H1 (cell line): ENCODE results near the gene POLR2F. TPM values are rescaled to one million over a fixed set of nuclear protein-coding genes. Genes with fewer than 3 reads are reported as not detected.

ENCODE experiments used
- CTCF ChIA-PET: fragments of 300-600 bp; sonication (Branson Sonifier 250); formaldehyde crosslinking; loops from one replicate; lab custom pipeline; 2021; ENCODE audit not compliant: partially characterized antibody; lab: Charles Lee
- POLR2A ChIA-PET: fragments of 300-600 bp; sonication (Branson Sonifier 250); formaldehyde crosslinking; loops from one replicate; lab custom pipeline; 2021; ENCODE audit warnings: inconsistent platforms; ENCODE audit not compliant: partially characterized antibody; lab: Charles Lee
- DNase-seq, 2 experiments: peaks; one replicate each; pipeline versions ENCODE4 v3.0.0 to v3.0.0-alpha.2; 2010 to 2022; ENCODE audit warnings: low spot score in 2 of 2, low read depth in 1 of 2, mixed read lengths in 1 of 2
- FAIRE-seq: peaks from 2 replicates; lab custom pipeline; 2011; peaks lifted over from hg19 to GRCh38; lab: Jason Lieb, UNC
- H2AFZ ChIP-seq: 2 replicates; pipeline ENCODE4 v1.8.1; 2012; ENCODE audit warnings: low read length, inconsistent platforms
- H2AK5ac ChIP-seq: 2 replicates; pipeline ENCODE4 v1.6.1; 2013; ENCODE audit warnings: low read depth, low read length
- H2BK120ac ChIP-seq: replicated peaks from 2 replicates; pipeline ENCODE3; 2013; ENCODE audit warnings: low read depth, low read length, inconsistent platforms
- H2BK12ac ChIP-seq: 2 replicates; pipeline ENCODE4 v1.6.1; 2013; ENCODE audit warnings: low read depth, low read length
- H2BK15ac ChIP-seq: 2 replicates; pipeline ENCODE4 v1.6.1; 2013; ENCODE audit warnings: low read length
- H2BK20ac ChIP-seq: 2 replicates; pipeline ENCODE4 v1.6.1; 2013; ENCODE audit warnings: low read length
- H2BK5ac ChIP-seq: 2 replicates; pipeline ENCODE4 v1.6.1; 2013; ENCODE audit warnings: low read depth, low read length
- H3K14ac ChIP-seq: 2 replicates; pipeline ENCODE4 v1.6.1; 2013; ENCODE audit warnings: inconsistent platforms; ENCODE audit not compliant: insufficient read length
- H3K18ac ChIP-seq: 2 replicates; pipeline ENCODE4 v1.6.1; 2013; ENCODE audit warnings: low read length; ENCODE audit errors: extremely low read depth
- H3K23ac ChIP-seq: 2 replicates; pipeline ENCODE4 v1.6.1; 2013; ENCODE audit warnings: inconsistent platforms; ENCODE audit not compliant: insufficient read length
- H3K23me2 ChIP-seq: 2 replicates; pipeline ENCODE4 v1.6.1; 2013; ENCODE audit warnings: low read depth, low read length
- H3K27ac ChIP-seq: 2 replicates; pipeline ENCODE4 v1.6.1; 2011; ENCODE audit warnings: low read depth, low read length, inconsistent platforms
- H3K27me3 ChIP-seq, 4 experiments: replicated peaks in 1 of 4; 1 replicate in 1 of 4; 2 replicates in 3 of 4; pipeline versions ENCODE4 v1.6.1 to v1.8.1; 2011 to 2013; ENCODE audit warnings: low read length in 3 of 4, mild to moderate bottlenecking in 3 of 4, inconsistent platforms in 2 of 4, mixed read lengths in 2 of 4, moderate library complexity in 1 of 4; ENCODE audit not compliant: control insufficient read depth in 3 of 4, insufficient read depth in 3 of 4; ENCODE audit errors: extremely low read depth in 1 of 4
- H3K36me3 ChIP-seq, 4 experiments: 2 replicates each; pipeline versions ENCODE4 v1.6.1 to v1.8.1; 2011 to 2013; ENCODE audit warnings: mild to moderate bottlenecking in 4 of 4, low read length in 3 of 4, moderate library complexity in 2 of 4, control low read depth in 1 of 4, inconsistent platforms in 1 of 4; ENCODE audit not compliant: insufficient read depth in 4 of 4, control insufficient read depth in 2 of 4
- H3K4ac ChIP-seq: replicated peaks from 2 replicates; pipeline ENCODE3; 2013; ENCODE audit warnings: low read length, low read depth, mixed read lengths, inconsistent platforms; ENCODE audit not compliant: insufficient read length
- H3K4me1 ChIP-seq, 4 experiments: replicated peaks in 1 of 4; 1 replicate in 1 of 4; 2 replicates in 3 of 4; pipeline versions ENCODE4 v1.6.1 to v1.8.1; 2011 to 2013; ENCODE audit warnings: low read length in 3 of 4, inconsistent platforms in 2 of 4, mixed read lengths in 1 of 4; ENCODE audit not compliant: insufficient read depth in 4 of 4, control insufficient read depth in 3 of 4
- H3K4me2 ChIP-seq, 2 experiments: 2 replicates each; pipeline versions ENCODE4 v1.6.1 to v1.8.1; 2011 to 2013; ENCODE audit warnings: low read depth in 2 of 2, low read length in 2 of 2, control low read depth in 1 of 2, inconsistent platforms in 1 of 2, mild to moderate bottlenecking in 1 of 2; ENCODE audit not compliant: insufficient read depth in 1 of 2
- H3K4me3 ChIP-seq, 4 experiments: fragments of 200-600, 300-600 bp in 1 of 4; sonication (generic), shearing (Covaris generic), sonication (Bioruptor Twin) in 1 of 4; 2 replicates each; pipeline versions ENCODE4 v1.5.1 to v1.8.1; 2011 to 2016; ENCODE audit warnings: low read length in 4 of 4, low read depth in 3 of 4, control low read depth in 2 of 4, inconsistent platforms in 2 of 4, mild to moderate bottlenecking in 2 of 4, mixed read lengths in 1 of 4, moderate library complexity in 1 of 4; ENCODE audit not compliant: insufficient read depth in 2 of 4; ENCODE audit errors: extremely low read depth in 1 of 4
- H3K56ac ChIP-seq: replicated peaks from 2 replicates; pipeline ENCODE3; 2013; ENCODE audit warnings: low read depth, mild to moderate bottlenecking, mixed read lengths, low read length, inconsistent platforms; ENCODE audit not compliant: insufficient read length
- H3K79me1 ChIP-seq: 2 replicates; pipeline ENCODE4 v1.6.1; 2013; ENCODE audit warnings: low read depth, low read length, control low read depth
- H3K79me2 ChIP-seq, 2 experiments: 2 replicates each; pipeline versions ENCODE4 v1.6.1 to v1.8.1; 2012 to 2013; ENCODE audit warnings: low read length in 2 of 2, mild to moderate bottlenecking in 2 of 2, inconsistent platforms in 1 of 2; ENCODE audit not compliant: insufficient read depth in 2 of 2, control insufficient read depth in 1 of 2
- H3K9ac ChIP-seq, 4 experiments: replicated peaks in 1 of 4; 1 replicate in 1 of 4; 2 replicates in 3 of 4; pipeline versions ENCODE4 v1.6.1 to v1.8.1; 2011 to 2013; ENCODE audit warnings: low read depth in 3 of 4, low read length in 3 of 4, control low read depth in 2 of 4, mild to moderate bottlenecking in 2 of 4, moderate library complexity in 2 of 4, inconsistent platforms in 1 of 4; ENCODE audit errors: extremely low read depth in 1 of 4
- H3K9me3 ChIP-seq, 2 experiments: 2 replicates each; pipeline versions ENCODE4 v1.6.1 to v1.8.1; 2012 to 2013; ENCODE audit warnings: mild to moderate bottlenecking in 2 of 2, moderate library complexity in 2 of 2, control low read depth in 1 of 2, inconsistent platforms in 1 of 2, low read depth in 1 of 2, low read length in 1 of 2, mixed read lengths in 1 of 2; ENCODE audit not compliant: insufficient read depth in 2 of 2
- H4K20me1 ChIP-seq, 2 experiments: replicated peaks in 1 of 2; 2 replicates each; pipeline versions ENCODE3 to v1.8.1; 2011 to 2013; ENCODE audit warnings: inconsistent platforms in 2 of 2, low read length in 2 of 2, mild to moderate bottlenecking in 1 of 2; ENCODE audit not compliant: insufficient read depth in 2 of 2, control insufficient read depth in 1 of 2
- H4K5ac ChIP-seq: 2 replicates; pipeline ENCODE4 v1.6.1; 2013; ENCODE audit warnings: low read length, low read depth, mixed read lengths, inconsistent platforms; ENCODE audit not compliant: insufficient read length
- H4K8ac ChIP-seq: 2 replicates; pipeline ENCODE4 v1.8.0; 2013; ENCODE audit warnings: mild to moderate bottlenecking, moderate library complexity, low read length, inconsistent platforms; ENCODE audit not compliant: insufficient read depth; ENCODE audit errors: extremely low read depth
- H4K91ac ChIP-seq: replicated peaks from 2 replicates; pipeline ENCODE3; 2013; ENCODE audit warnings: low read length, mixed read lengths, inconsistent platforms; ENCODE audit not compliant: insufficient read length
- ATF3 ChIP-seq: IDR thresholded peaks from 2 replicates; pipeline ENCODE4 v1.6.1; 2011; ENCODE audit warnings: low read depth, mild to moderate bottlenecking, low read length; ENCODE audit not compliant: insufficient read depth
- CTCF ChIP-seq, 3 experiments: IDR thresholded peaks; 1 replicate in 2 of 3; 2 replicates in 1 of 3; pipeline versions ENCODE4 v1.5.1 to v1.6.1; 2011; ENCODE audit warnings: low read length in 3 of 3, mild to moderate bottlenecking in 3 of 3, inconsistent platforms in 2 of 3, low read depth in 1 of 3, moderate library complexity in 1 of 3; ENCODE audit not compliant: insufficient read depth in 1 of 3; ENCODE audit errors: control extremely low read depth in 1 of 3
- WGBS, 2 experiments: shearing (Covaris generic) in 1 of 2; methylation state at CpG; one replicate each; pipeline versions ENCODE4 v1.1.6 to v1.1.7; 2013 to 2015; ENCODE audit warnings: low lambda C conversion rate in 2 of 2, mixed read lengths in 2 of 2, inconsistent platforms in 1 of 2, low coverage in 1 of 2, missing lambda C conversion rate in 1 of 2; ENCODE audit not compliant: insufficient replicate concordance in 2 of 2, insufficient coverage in 1 of 2, insufficient read length in 1 of 2; ENCODE audit errors: extremely low coverage in 1 of 2, missing lambda C conversion rate in 1 of 2; 5-methylcytosine and 5-hydroxymethylcytosine counted together
- polyA plus RNA-seq, 7 experiments: library from polyadenylated mRNA; depleted of rRNA in 3 of 7; stranded (reverse) in 5 of 7; unstranded in 2 of 7; fragments of >200 nt in 5 of 7; fragments of 200-250 nt in 2 of 7; gene quantifications; 1 replicate in 5 of 7; 2 replicates in 1 of 7; 4 replicates in 1 of 7; pipeline versions ENCODE4 v1.2.1 to v1.2.3, GENCODE V29; 2011 to 2013; ENCODE audit warnings: missing spikeins in 2 of 7, mixed read lengths in 2 of 7
- total RNA-seq: library from RNA; stranded (reverse); fragmentation: NEBNext Ultra II Directional; extraction: Animal tissue kit (Norgen Biotek cat#: 25700); gene quantifications from 2 replicates; pipeline ENCODE4 v1.2.1, GENCODE V29; 2021

Gene POLR2F
- total and polyA plus RNA-seq, 2 of the 8 experiments (the other 6 are each of a cell fraction or from before 2014, with no cell fraction given) = 150 to 176 TPM

- Histone ChIP-seq H2BK5ac (no peak overlapping the region), H3K79me1 (no peaks in the 10 kb centered on the region; the same call in 1 of the 2 replicates), H2AFZ (no peak overlapping the region), H2BK12ac (no peak overlapping the region), H3K4ac (no peak overlapping the region), H3K56ac (no peak overlapping the region), H4K5ac (no peak overlapping the region), H3K4me1 (no peaks in the 10 kb centered on the region), H2BK120ac (no peak overlapping the region), H3K9me3 (no peaks in the 10 kb centered on the region), H4K8ac (no peak overlapping the region), H3K4me2 (no peak overlapping the region), H3K23ac (no peak overlapping the region), H3K27ac (no peak overlapping the region), H3K79me2 (no peaks in the 10 kb centered on the region), H3K14ac (no peak overlapping the region), H3K18ac (no peak overlapping the region), H3K9ac (no peak overlapping the region), H3K4me3 (no peak overlapping the region), H4K20me1 (peaks cover 0 to 4% of the 10 kb centered on the region in 2 experiments), H2AK5ac (no peak overlapping the region), H3K36me3 (peaks cover 0 to 11% (median 1%) of the 10 kb centered on the region in 4 experiments; a peak in 3 of 8 replicates), H2BK20ac (no peak overlapping the region), H3K27me3 (no peaks in the 10 kb centered on the region), H4K91ac (no peak overlapping the region), H2BK15ac (no peak overlapping the region), H3K23me2 (no peaks in the 10 kb centered on the region)
- TF ChIP-seq CTCF (IDR thresholded peaks at IDR 0.05; ENCODE audit: control extremely low read depth in 1 of 3, insufficient read depth in 1 of 3, low read depth in 1 of 3, low read length in 3 of 3) (0 out of 4 replicates have a peak, but pooled peaks of 1 of the 3 experiments have one; percentile 7), ATF3 (no peak)
- ChIA-PET CTCF (interaction anchor here (0.6 to 2.5 kb wide), 11 partner anchors 8 to 123 kb away, joined by 3 to 11 read pairs (median 4); partner anchors contain the start of genes C22orf23 and POLR2F), POLR2A (interaction anchor here (0.9 to 1.5 kb wide), 5 partner anchors 11 to 76 kb away, joined by 3 to 8 read pairs (median 3); no protein-coding TSS in a partner anchor)
- DNase-seq (no peak), FAIRE-seq (no peak)
- 85% methylated on average over 12 of the region's 12 CpGs; no CpG with 5 or more reads in 1 of the 2 experiments for WGBS, 2 experiments
Measured at GRCh38 chr22:37940698-37941376, 12.7 kb upstream of the POLR2F start.
